HEK293 (cell line): Measurements from ENCODE around the gene ZNF460.

Source experiments
- CTCF ChIA-PET: fragments of 350-600 bp; formaldehyde crosslinking; extraction: SDS; loops from one replicate; lab custom pipeline; 2021; ENCODE audit warnings: antibody characterized with exemption; lab: Yijun Ruan, JAX
- POLR2A ChIA-PET: fragments of 300-600 bp; formaldehyde crosslinking; extraction: SDS; loops from one replicate; lab custom pipeline; 2020; ENCODE audit warnings: antibody characterized with exemption, inconsistent platforms; lab: Yijun Ruan, JAX
- H3K27ac ChIP-seq: fragments of 200-500 bp; sonication (Bioruptor generic); 2 replicates; pipeline ENCODE4 v1.5.1; 2014; ENCODE audit warnings: low read depth, low read length, control low read depth, inconsistent platforms; ENCODE audit errors: extremely low read depth
- H3K36me3 ChIP-seq, 2 experiments: fragments of 200-500 bp in 1 of 2; sonication (Bioruptor generic) in 1 of 2; 1 replicate in 1 of 2; 2 replicates in 1 of 2; pipeline ENCODE4 v1.5.1; 2014 to 2017; ENCODE audit warnings: inconsistent platforms in 2 of 2, low read length in 2 of 2; ENCODE audit not compliant: control insufficient read depth in 2 of 2, insufficient read depth in 1 of 2
- H3K4me1 ChIP-seq: fragments of 200-500 bp; sonication (Bioruptor generic); 2 replicates; pipeline ENCODE4 v1.5.1; 2014; ENCODE audit warnings: mild to moderate bottlenecking, low read length, inconsistent platforms; ENCODE audit not compliant: control insufficient read depth, insufficient read depth
- H3K4me3 ChIP-seq: 2 replicates; pipeline ENCODE4 v1.5.1; 2011; ENCODE audit warnings: low read depth, mild to moderate bottlenecking, control low read depth, low read length, moderate library complexity
- H3K9me3 ChIP-seq: fragments of 200-500 bp; sonication (Bioruptor generic); 2 replicates; pipeline ENCODE4 v1.5.1; 2014; ENCODE audit warnings: low read depth, low read length, inconsistent platforms; ENCODE audit not compliant: control insufficient read depth, insufficient read depth
- GLIS2 ChIP-seq: fragments of 450-650 bp; formaldehyde crosslinking; IDR thresholded peaks from 2 replicates; pipeline ENCODE4 v1.5.1; 2016; ENCODE audit warnings: missing biosample characterization, missing genetic modification characterization
- REST ChIP-seq: fragments of 450-650 bp; formaldehyde crosslinking; IDR thresholded peaks from 2 replicates; pipeline ENCODE4 v1.5.1; 2016; ENCODE audit warnings: missing biosample characterization, missing genetic modification characterization
- ZBTB1 ChIP-seq: fragments of 450-650 bp; formaldehyde crosslinking; IDR thresholded peaks from 2 replicates; pipeline ENCODE4 v1.5.1; 2016; ENCODE audit warnings: missing biosample characterization, missing genetic modification characterization
- ZBTB11 ChIP-seq: fragments of 450-650 bp; formaldehyde crosslinking; conservative IDR thresholded peaks from 2 replicates; pipeline ENCODE4 v1.5.1; 2016; ENCODE audit warnings: low read depth, missing biosample characterization, missing genetic modification characterization
- ZBTB21 ChIP-seq: fragments of 450-650 bp; formaldehyde crosslinking; IDR thresholded peaks from 2 replicates; pipeline ENCODE4 v1.5.1; 2017; ENCODE audit warnings: missing biosample characterization, missing genetic modification characterization
- ZBTB6 ChIP-seq: fragments of 450-650 bp; formaldehyde crosslinking; IDR thresholded peaks from 2 replicates; pipeline ENCODE4 v1.5.1; 2017; ENCODE audit warnings: missing biosample characterization, missing genetic modification characterization
- ZNF121 ChIP-seq: fragments of 450-650 bp; formaldehyde crosslinking; IDR thresholded peaks from 2 replicates; pipeline ENCODE4 v1.5.1; 2016; ENCODE audit warnings: missing biosample characterization, missing genetic modification characterization
- ZNF239 ChIP-seq: fragments of 450-650 bp; formaldehyde crosslinking; IDR thresholded peaks from 2 replicates; pipeline ENCODE4 v1.5.1; 2016; ENCODE audit warnings: missing biosample characterization, missing genetic modification characterization
- ZNF302 ChIP-seq: fragments of 450-650 bp; formaldehyde crosslinking; IDR thresholded peaks from 2 replicates; pipeline ENCODE4 v1.5.1; 2016; ENCODE audit warnings: missing biosample characterization, missing genetic modification characterization, low read depth
- ZNF549 ChIP-seq: fragments of 450-650 bp; IDR thresholded peaks from 2 replicates; pipeline ENCODE4 v1.5.1; 2018; ENCODE audit warnings: missing biosample characterization, missing genetic modification characterization, mild to moderate bottlenecking, inconsistent platforms, moderate library complexity
- ZNF621 ChIP-seq: fragments of 450-650 bp; formaldehyde crosslinking; IDR thresholded peaks from 2 replicates; pipeline ENCODE4 v1.5.1; 2017; ENCODE audit warnings: missing biosample characterization, missing genetic modification characterization
- ZNF623 ChIP-seq: fragments of 450-650 bp; formaldehyde crosslinking; IDR thresholded peaks from 2 replicates; pipeline ENCODE4 v1.5.1; 2016; ENCODE audit warnings: missing biosample characterization, missing genetic modification characterization
- ZNF629 ChIP-seq: fragments of 450-650 bp; formaldehyde crosslinking; IDR thresholded peaks from 2 replicates; pipeline ENCODE4 v1.5.1; 2017; ENCODE audit warnings: missing biosample characterization, missing genetic modification characterization
- ZNF777 ChIP-seq: fragments of 450-650 bp; formaldehyde crosslinking; IDR thresholded peaks from 2 replicates; pipeline ENCODE4 v1.5.1; 2017; ENCODE audit warnings: missing biosample characterization, missing genetic modification characterization, borderline replicate concordance
- TF ChIP-seq, protein P1 (sequence below): fragments of 450-650 bp; formaldehyde crosslinking; IDR thresholded peaks from 2 replicates; pipeline ENCODE4 v1.5.1; 2016; ENCODE audit warnings: missing biosample characterization, missing genetic modification characterization
- TF ChIP-seq, protein P2 (sequence below): fragments of 450-650 bp; formaldehyde crosslinking; IDR thresholded peaks from 2 replicates; pipeline ENCODE4 v1.5.1; 2017; ENCODE audit warnings: missing biosample characterization, missing genetic modification characterization
- TF ChIP-seq, protein P3 (sequence below): fragments of 450-650 bp; formaldehyde crosslinking; IDR thresholded peaks from 2 replicates; pipeline ENCODE4 v1.5.1; 2016; ENCODE audit warnings: missing biosample characterization, missing genetic modification characterization
- TF ChIP-seq, protein P4 (sequence below): IDR thresholded peaks from 2 replicates; pipeline ENCODE4 v1.6.1; 2011; ENCODE audit warnings: mild to moderate bottlenecking, low read depth, low read length, borderline replicate concordance

Gene ZNF460

GRCh38 chr19:57288373-57288772 lies 8.1 kb downstream of the ZNF460 start (continued):
- TF ChIP-seq ZBTB11 (tag by site-specific recombination) (no peak), ZBTB6 (tag by site-specific recombination) (no peak), ZNF549 (tag by site-specific recombination) (no peak), ZNF121 (tag by site-specific recombination) (no peak), ZNF302 (no peak), ZNF777 (tag by site-specific recombination) (no peak)

DNA sequence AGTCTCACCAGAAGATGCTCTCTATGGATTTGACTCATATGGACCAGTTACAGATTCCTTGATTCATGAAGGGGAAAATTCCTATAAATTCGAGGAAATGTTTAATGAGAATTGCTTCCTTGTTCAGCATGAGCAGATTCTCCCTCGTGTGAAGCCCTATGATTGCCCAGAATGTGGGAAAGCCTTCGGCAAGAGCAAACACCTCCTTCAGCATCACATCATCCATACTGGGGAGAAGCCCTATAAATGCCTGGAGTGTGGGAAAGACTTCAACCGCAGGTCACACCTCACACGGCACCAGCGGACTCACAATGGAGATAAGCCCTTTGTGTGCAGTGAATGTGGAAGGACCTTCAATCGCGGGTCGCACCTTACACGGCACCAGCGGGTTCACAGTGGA lies 10.7 kb downstream of the ZNF460 start:
- Histone ChIP-seq H3K9me3 (0 out of 2 replicates have a peak, but pooled peaks cover 2% of the 10 kb centered on the region), H3K27ac (no peak overlapping the region), H3K4me3 (no peak overlapping the region), H3K36me3 (peaks cover 92 to 97% of the 10 kb centered on the region in 2 experiments), H3K4me1 (no peaks in the 10 kb centered on the region)
- TF ChIP-seq, protein P1, sequence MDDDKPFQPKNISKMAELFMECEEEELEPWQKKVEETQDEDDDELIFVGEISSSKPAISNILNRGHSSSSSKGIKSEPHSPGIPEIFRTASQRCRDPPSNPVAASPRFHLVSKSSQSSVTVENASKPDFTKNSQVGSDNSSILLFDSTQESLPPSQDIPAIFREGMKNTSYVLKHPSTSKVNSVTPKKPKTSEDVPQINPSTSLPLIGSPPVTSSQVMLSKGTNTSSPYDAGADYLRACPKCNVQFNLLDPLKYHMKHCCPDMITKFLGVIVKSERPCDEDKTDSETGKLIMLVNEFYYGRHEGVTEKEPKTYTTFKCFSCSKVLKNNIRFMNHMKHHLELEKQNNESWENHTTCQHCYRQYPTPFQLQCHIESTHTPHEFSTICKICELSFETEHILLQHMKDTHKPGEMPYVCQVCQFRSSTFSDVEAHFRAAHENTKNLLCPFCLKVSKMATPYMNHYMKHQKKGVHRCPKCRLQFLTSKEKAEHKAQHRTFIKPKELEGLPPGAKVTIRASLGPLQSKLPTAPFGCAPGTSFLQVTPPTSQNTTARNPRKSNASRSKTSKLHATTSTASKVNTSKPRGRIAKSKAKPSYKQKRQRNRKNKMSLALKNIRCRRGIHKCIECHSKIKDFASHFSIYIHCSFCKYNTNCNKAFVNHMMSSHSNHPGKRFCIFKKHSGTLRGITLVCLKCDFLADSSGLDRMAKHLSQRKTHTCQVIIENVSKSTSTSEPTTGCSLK (tag by site-specific recombination), result no peak
- TF ChIP-seq ZNF623 (tag by site-specific recombination) (no peak), ZNF239 (no peak), ZBTB21 (no peak), ZBTB1 (no peak)
- POLR2A ChIA-PET, result interaction anchor here (1.5 kb wide), 1 partner anchor 30 kb away, joined by 3 read pairs; no protein-coding TSS in a partner anchor
- CTCF ChIA-PET, result no interaction called here

DNA sequence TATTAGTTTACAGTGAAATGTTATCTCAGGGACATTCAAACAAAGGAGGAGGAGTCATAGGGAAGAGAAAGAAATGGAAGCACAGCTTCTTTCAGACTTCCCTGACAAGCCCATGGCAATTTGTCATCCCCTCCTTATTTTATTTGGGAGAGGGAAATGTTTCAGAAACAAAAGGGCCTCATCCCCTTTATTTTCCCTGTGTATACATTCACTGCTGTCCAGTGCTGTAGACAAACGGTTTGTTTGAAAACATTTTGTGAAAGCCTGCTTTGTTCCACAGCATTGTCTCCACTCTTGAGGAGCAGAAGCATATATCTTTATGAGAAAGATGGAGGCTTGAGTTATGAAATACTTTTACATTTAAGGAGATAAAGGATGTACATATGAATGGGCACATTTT lies 12.3 kb downstream of the ZNF460 start:
- no peak overlapping the region for H3K4me3 ChIP-seq
- POLR2A ChIA-PET, result interaction anchor here (1.7 kb wide), 1 partner anchor 58 kb away, joined by 3 read pairs; the partner anchor contains the start of gene ZNF304
- H3K4me1 ChIP-seq, result no peaks in the 10 kb centered on the region
- H3K36me3 ChIP-seq, result peaks cover 83 to 87% of the 10 kb centered on the region in 2 experiments
- TF ChIP-seq, protein P2, sequence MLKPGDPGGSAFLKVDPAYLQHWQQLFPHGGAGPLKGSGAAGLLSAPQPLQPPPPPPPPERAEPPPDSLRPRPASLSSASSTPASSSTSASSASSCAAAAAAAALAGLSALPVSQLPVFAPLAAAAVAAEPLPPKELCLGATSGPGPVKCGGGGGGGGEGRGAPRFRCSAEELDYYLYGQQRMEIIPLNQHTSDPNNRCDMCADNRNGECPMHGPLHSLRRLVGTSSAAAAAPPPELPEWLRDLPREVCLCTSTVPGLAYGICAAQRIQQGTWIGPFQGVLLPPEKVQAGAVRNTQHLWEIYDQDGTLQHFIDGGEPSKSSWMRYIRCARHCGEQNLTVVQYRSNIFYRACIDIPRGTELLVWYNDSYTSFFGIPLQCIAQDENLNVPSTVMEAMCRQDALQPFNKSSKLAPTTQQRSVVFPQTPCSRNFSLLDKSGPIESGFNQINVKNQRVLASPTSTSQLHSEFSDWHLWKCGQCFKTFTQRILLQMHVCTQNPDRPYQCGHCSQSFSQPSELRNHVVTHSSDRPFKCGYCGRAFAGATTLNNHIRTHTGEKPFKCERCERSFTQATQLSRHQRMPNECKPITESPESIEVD (tag by site-specific recombination), result no peak
- TF ChIP-seq ZNF629 (tag by site-specific recombination) (no peak), REST (tag by site-specific recombination) (no peak), GLIS2 (no peak), ZBTB21 (no peak), ZNF621 (tag by site-specific recombination) (no peak)
- TF ChIP-seq, protein P3, sequence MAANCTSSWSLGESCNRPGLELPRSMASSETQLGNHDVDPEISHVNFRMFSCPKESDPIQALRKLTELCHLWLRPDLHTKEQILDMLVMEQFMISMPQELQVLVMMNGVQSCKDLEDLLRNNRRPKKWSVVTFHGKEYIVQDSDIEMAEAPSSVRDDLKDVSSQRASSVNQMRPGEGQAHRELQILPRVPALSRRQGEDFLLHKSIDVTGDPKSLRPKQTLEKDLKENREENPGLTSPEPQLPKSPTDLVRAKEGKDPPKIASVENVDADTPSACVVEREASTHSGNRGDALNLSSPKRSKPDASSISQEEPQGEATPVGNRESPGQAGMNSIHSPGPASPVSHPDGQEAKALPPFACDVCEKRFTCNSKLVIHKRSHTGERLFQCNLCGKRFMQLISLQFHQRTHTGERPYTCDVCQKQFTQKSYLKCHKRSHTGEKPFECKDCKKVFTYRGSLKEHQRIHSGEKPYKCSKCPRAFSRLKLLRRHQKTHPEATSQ (tag by site-specific recombination), result no peak
- TF ChIP-seq, protein P4, sequence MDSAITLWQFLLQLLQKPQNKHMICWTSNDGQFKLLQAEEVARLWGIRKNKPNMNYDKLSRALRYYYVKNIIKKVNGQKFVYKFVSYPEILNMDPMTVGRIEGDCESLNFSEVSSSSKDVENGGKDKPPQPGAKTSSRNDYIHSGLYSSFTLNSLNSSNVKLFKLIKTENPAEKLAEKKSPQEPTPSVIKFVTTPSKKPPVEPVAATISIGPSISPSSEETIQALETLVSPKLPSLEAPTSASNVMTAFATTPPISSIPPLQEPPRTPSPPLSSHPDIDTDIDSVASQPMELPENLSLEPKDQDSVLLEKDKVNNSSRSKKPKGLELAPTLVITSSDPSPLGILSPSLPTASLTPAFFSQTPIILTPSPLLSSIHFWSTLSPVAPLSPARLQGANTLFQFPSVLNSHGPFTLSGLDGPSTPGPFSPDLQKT, result no peak
- CTCF ChIA-PET, result interaction anchor here (1.0 kb wide), 1 partner anchor 19 kb away, joined by 3 read pairs; no protein-coding TSS in a partner anchor
- 0 out of 2 replicates have a peak, but pooled peaks cover 2% of the 10 kb centered on the region for H3K9me3 ChIP-seq
- no peak overlapping the region for H3K27ac ChIP-seq
